Measurements from ENCODE around the gene LRAT. TPM values are rescaled to one million over a fixed set of nuclear protein-coding genes. Genes with fewer than 3 reads are reported as not detected.

The LRAT gene
- total RNA-seq, 1 experiment from 2014 or later = 20.4 TPM

- Histone ChIP-seq H3K79me1 (ENCODE audit: insufficient read depth, low read depth, low read length, poor library complexity, severe bottlenecking) (no peaks in the 10 kb centered on the region), H2BK15ac (ENCODE audit: low read depth, low read length) (no peak overlapping the region), H3T11ph (ENCODE audit: low read length) (no peak overlapping the region), H3K56ac (ENCODE audit: insufficient read length, low read depth, low read length) (no peak overlapping the region), H3K27me3 (ENCODE audit: insufficient read depth, low read length) (no peaks in the 10 kb centered on the region), H3K4ac (ENCODE audit: low read depth, low read length) (no peak overlapping the region), H4K5ac (ENCODE audit: insufficient read length, low read depth, low read length) (no peak overlapping the region), H2AK5ac (ENCODE audit: insufficient read length, low read length) (no peak overlapping the region), H2BK12ac (ENCODE audit: insufficient read length, low read depth, low read length) (no peak overlapping the region), H4K20me1 (ENCODE audit: control insufficient read depth, insufficient read depth, insufficient read length) (no peaks in the 10 kb centered on the region), H4K8ac (replicated peaks; ENCODE audit: insufficient read length, low read depth, low read length) (no peak overlapping the region), H3K9ac (ENCODE audit: extremely low read depth, insufficient read length, low read length) (no peak overlapping the region), H2AFZ (ENCODE audit: low read length) (no peak overlapping the region), H3K9me3 (ENCODE audit: control insufficient read depth, low read depth, low read length) (no peaks in the 10 kb centered on the region), H3K4me2 (ENCODE audit: insufficient read depth, insufficient read length, low read length) (no peak overlapping the region), H3K4me1 (ENCODE audit: insufficient read depth, low read length) (no peaks in the 10 kb centered on the region), H2BK120ac (ENCODE audit: low read depth, low read length, poor library complexity, severe bottlenecking) (no peak overlapping the region), H3K27ac (ENCODE audit: insufficient read length, low read depth, low read length) (no peak overlapping the region), H4K91ac (ENCODE audit: insufficient read length, low read depth, low read length) (no peak overlapping the region), H3K14ac (ENCODE audit: insufficient read depth, low read length) (no peak overlapping the region), H3K23me2 (ENCODE audit: insufficient read length, low read depth, low read length, poor library complexity, severe bottlenecking) (no peaks in the 10 kb centered on the region), H3K79me2 (ENCODE audit: insufficient read depth, low read length) (no peaks in the 10 kb centered on the region), H2BK5ac (ENCODE audit: insufficient read length, low read length) (no peak overlapping the region), H3K18ac (ENCODE audit: insufficient read length, low read depth, low read length) (no peak overlapping the region), H3K23ac (ENCODE audit: insufficient read length, low read depth, low read length) (no peak overlapping the region), H2BK20ac (ENCODE audit: low read depth, low read length, poor library complexity, severe bottlenecking) (no peak overlapping the region)
- no CpG with 5 or more reads among the region's 3 CpGs for WGBS (ENCODE audit: extremely low coverage, insufficient read length, low lambda C conversion rate)
- no peaks in the 10 kb centered on the region; a peak in 2 of 4 replicates for H3K4me1 Mint-ChIP-seq
- no peaks in the 10 kb centered on the region for H3K36me3 Mint-ChIP-seq (ENCODE audit: insufficient read depth in 1 of 3, low read depth in 3 of 3)
- peak; percentile 75 for TF ChIP-seq CTCF (conservative IDR thresholded peaks at IDR 0.05)
- no peak overlapping the region for H3K4me3 Mint-ChIP-seq
- H3K27ac Mint-ChIP-seq = no peak overlapping the region
- DNase-seq = no peak
- peaks cover 9% of the 10 kb centered on the region for H3K27me3 Mint-ChIP-seq (ENCODE audit: low read depth)
- no peaks in the 10 kb centered on the region for H3K9me3 Mint-ChIP-seq
Observed at GRCh38 chr4:154779362-154779947, 35.7 kb downstream of the LRAT start.
